ENCODE data around the gene FOXI1.

The FOXI1 gene

GRCh38 chr5:170151097-170151831 lies 45.6 kb downstream of the FOXI1 start:
- Histone ChIP-seq H3K36me3 (ENCODE audit: insufficient read depth, low read length) (no peaks in the 10 kb centered on the region), H3K9me3 (ENCODE audit: low read depth, low read length) (no peaks in the 10 kb centered on the region), H3K9ac (ENCODE audit: insufficient read length) (no peak overlapping the region), H3K27ac (no peak overlapping the region), H3K4me3 (no peak overlapping the region)
- DNase-seq (ENCODE audit: low read depth, low spot score) = no peak
- TF ChIP-seq FOXP2 (optimal IDR thresholded peaks at IDR 0.05; ENCODE audit: control extremely low read depth, extremely low read length, insufficient read depth) (no peak), EZH2 (IDR thresholded peaks at IDR 0.05) (no peak), POLR2AphosphoS5 (IDR thresholded peaks at IDR 0.05; ENCODE audit: borderline replicate concordance, low read depth, low read length) (no peak)

GRCh38 chr5:170152767-170153166 lies 47.1 kb downstream of the FOXI1 start:
- no peak for DNase-seq (ENCODE audit: low read depth, low spot score)
- H3K9ac ChIP-seq (ENCODE audit: insufficient read length) = no peak overlapping the region
- no peaks in the 10 kb centered on the region for H3K36me3 ChIP-seq (ENCODE audit: insufficient read depth, low read length)

GRCh38 chr5:170154297-170154696 lies 48.6 kb downstream of the FOXI1 start:
- H3K27ac ChIP-seq = no peak overlapping the region
- TF ChIP-seq POLR2AphosphoS5 (IDR thresholded peaks at IDR 0.05; ENCODE audit: borderline replicate concordance, low read depth, low read length) = no peak
- H3K36me3 ChIP-seq (ENCODE audit: insufficient read depth, low read length) = no peaks in the 10 kb centered on the region
- H3K9ac ChIP-seq (ENCODE audit: insufficient read length) = no peak overlapping the region
- DNase-seq (ENCODE audit: low read depth, low spot score) = no peak
- H3K4me3 ChIP-seq = no peak overlapping the region
- no peaks in the 10 kb centered on the region for H3K9me3 ChIP-seq (ENCODE audit: low read depth, low read length)

More at GRCh38 chr5:170152767-170153166, 47.1 kb downstream of the FOXI1 start:
- TF ChIP-seq EZH2 (IDR thresholded peaks at IDR 0.05) (no peak), POLR2AphosphoS5 (IDR thresholded peaks at IDR 0.05; ENCODE audit: borderline replicate concordance, low read depth, low read length) (no peak), FOXP2 (optimal IDR thresholded peaks at IDR 0.05; ENCODE audit: control extremely low read depth, extremely low read length, insufficient read depth) (no peak)
- no peaks in the 10 kb centered on the region for H3K9me3 ChIP-seq (ENCODE audit: low read depth, low read length)
- H3K27ac ChIP-seq = no peak overlapping the region
- no peak overlapping the region for H3K4me3 ChIP-seq

GRCh38 chr5:170154744-170155143 lies 49.0 kb downstream of the FOXI1 start:
- no peak overlapping the region for H3K27ac ChIP-seq
- no peaks in the 10 kb centered on the region for H3K36me3 ChIP-seq (ENCODE audit: insufficient read depth, low read length)
- no peak for TF ChIP-seq POLR2AphosphoS5 (IDR thresholded peaks at IDR 0.05; ENCODE audit: borderline replicate concordance, low read depth, low read length)
- H3K4me3 ChIP-seq = no peak overlapping the region
- no peaks in the 10 kb centered on the region for H3K9me3 ChIP-seq (ENCODE audit: low read depth, low read length)
- DNase-seq (ENCODE audit: low read depth, low spot score) = no peak
- no peak overlapping the region for H3K9ac ChIP-seq (ENCODE audit: insufficient read length)

- no peak for DNase-seq (ENCODE audit: low read depth, low spot score)
- Histone ChIP-seq H3K9me3 (ENCODE audit: low read depth, low read length) (no peaks in the 10 kb centered on the region), H3K4me3 (no peak overlapping the region), H3K9ac (ENCODE audit: insufficient read length) (no peak overlapping the region), H3K27ac (no peak overlapping the region), H3K36me3 (ENCODE audit: insufficient read depth, low read length) (no peaks in the 10 kb centered on the region)
- TF ChIP-seq POLR2AphosphoS5 (IDR thresholded peaks at IDR 0.05; ENCODE audit: borderline replicate concordance, low read depth, low read length) (no peak), FOXP2 (optimal IDR thresholded peaks at IDR 0.05; ENCODE audit: control extremely low read depth, extremely low read length, insufficient read depth) (no peak), EZH2 (IDR thresholded peaks at IDR 0.05) (no peak)
These were observed 50.1 kb downstream of the FOXI1 start for GRCh38 chr5:170155771-170156170.

- no peak for TF ChIP-seq EZH2 (IDR thresholded peaks at IDR 0.05)
- DNase-seq (ENCODE audit: low read depth, low spot score) = no peak
- Histone ChIP-seq H3K36me3 (ENCODE audit: insufficient read depth, low read length) (no peaks in the 10 kb centered on the region), H3K9ac (ENCODE audit: insufficient read length) (no peak overlapping the region), H3K9me3 (ENCODE audit: low read depth, low read length) (no peaks in the 10 kb centered on the region), H3K27ac (no peak overlapping the region), H3K4me3 (no peak overlapping the region)
These were observed 53.5 kb downstream of the FOXI1 start for GRCh38 chr5:170159101-170159698.

Measured in SK-N-MC (cell line).